Loucy (cell line): Measurements from ENCODE around the gene BCAT1.

Source experiments
- EZH2phosphoT487 ChIP-seq: fragments of 200-600 bp; IDR thresholded peaks from 2 replicates; pipeline ENCODE4 v1.6.1; 2018; ENCODE audit warnings: antibody characterized with exemption, mild to moderate bottlenecking, moderate library complexity, borderline replicate concordance
- TF ChIP-seq, protein P1 (sequence below): fragments of 200-600 bp; sonication (generic); conservative IDR thresholded peaks from 2 replicates; pipeline ENCODE4 v1.5.1; 2014; ENCODE audit warnings: mild to moderate bottlenecking, antibody characterized with exemption, low read length

DNA sequence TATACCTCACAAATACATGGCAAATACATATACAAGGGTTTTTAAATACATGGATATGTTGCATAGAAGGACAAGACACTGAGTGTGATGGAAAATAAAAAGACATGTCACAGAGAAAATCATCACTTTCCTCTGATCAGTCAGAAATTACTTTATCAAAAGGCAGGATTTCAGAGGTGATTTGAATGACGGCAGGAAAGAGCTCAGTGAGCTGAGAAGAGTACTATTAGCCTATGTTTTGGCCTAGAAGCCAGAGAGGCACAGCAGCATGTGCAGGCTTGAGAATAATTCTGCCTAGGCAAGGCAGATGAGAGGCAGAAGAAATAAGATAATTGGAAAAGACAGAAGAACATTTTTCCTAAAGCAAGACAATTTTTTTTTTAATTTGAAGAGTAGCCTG is 94.9 kb downstream of the BCAT1 start:
- TF ChIP-seq, protein P1, sequence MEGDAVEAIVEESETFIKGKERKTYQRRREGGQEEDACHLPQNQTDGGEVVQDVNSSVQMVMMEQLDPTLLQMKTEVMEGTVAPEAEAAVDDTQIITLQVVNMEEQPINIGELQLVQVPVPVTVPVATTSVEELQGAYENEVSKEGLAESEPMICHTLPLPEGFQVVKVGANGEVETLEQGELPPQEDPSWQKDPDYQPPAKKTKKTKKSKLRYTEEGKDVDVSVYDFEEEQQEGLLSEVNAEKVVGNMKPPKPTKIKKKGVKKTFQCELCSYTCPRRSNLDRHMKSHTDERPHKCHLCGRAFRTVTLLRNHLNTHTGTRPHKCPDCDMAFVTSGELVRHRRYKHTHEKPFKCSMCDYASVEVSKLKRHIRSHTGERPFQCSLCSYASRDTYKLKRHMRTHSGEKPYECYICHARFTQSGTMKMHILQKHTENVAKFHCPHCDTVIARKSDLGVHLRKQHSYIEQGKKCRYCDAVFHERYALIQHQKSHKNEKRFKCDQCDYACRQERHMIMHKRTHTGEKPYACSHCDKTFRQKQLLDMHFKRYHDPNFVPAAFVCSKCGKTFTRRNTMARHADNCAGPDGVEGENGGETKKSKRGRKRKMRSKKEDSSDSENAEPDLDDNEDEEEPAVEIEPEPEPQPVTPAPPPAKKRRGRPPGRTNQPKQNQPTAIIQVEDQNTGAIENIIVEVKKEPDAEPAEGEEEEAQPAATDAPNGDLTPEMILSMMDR: no peak
- TF ChIP-seq EZH2phosphoT487: no peak
